NB4 (cell line): Measurements from ENCODE around the gene TAC4.

ENCODE experiments used
- CTCF ChIP-seq: IDR thresholded peaks from one replicate; pipeline ENCODE4 v1.5.1; 2012; ENCODE audit warnings: low read depth, low read length
- POLR2A ChIP-seq: IDR thresholded peaks from 2 replicates; pipeline ENCODE4 v1.6.1; 2011; ENCODE audit warnings: mild to moderate bottlenecking; ENCODE audit not compliant: insufficient read length; ENCODE audit errors: extremely low read depth
- TF ChIP-seq, protein P1 (sequence below): IDR thresholded peaks from 2 replicates; pipeline ENCODE4 v1.6.1; 2011; ENCODE audit warnings: low read depth, low read length

- TF ChIP-seq CTCF (no peak), POLR2A (no peak)
- TF ChIP-seq, protein P1, sequence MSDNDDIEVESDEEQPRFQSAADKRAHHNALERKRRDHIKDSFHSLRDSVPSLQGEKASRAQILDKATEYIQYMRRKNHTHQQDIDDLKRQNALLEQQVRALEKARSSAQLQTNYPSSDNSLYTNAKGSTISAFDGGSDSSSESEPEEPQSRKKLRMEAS, result no peak
Measured at GRCh38 chr17:49889500-49889899, 41.6 kb upstream of the TAC4 start.
